Lower leg skin (tissue), 3 donors: ENCODE measurements around the gene LRRIQ4.

Experiments used
- POLR2A ChIP-seq, 2 donors: fragments of 450-650 bp; IDR thresholded peaks; one replicate each; pipeline ENCODE4 v1.6.1; 2016 to 2017; ENCODE audit warnings: antibody characterized with exemption in 2 of 2, mild to moderate bottlenecking in 1 of 2, moderate library complexity in 1 of 2
- TF ChIP-seq, protein P1 (sequence below), 3 donors: fragments of 450-650 bp; IDR thresholded peaks; one replicate each; pipeline ENCODE4 v1.5.1; 2016; ENCODE audit warnings: antibody characterized with exemption in 3 of 3, mild to moderate bottlenecking in 3 of 3, moderate library complexity in 2 of 3

DNA sequence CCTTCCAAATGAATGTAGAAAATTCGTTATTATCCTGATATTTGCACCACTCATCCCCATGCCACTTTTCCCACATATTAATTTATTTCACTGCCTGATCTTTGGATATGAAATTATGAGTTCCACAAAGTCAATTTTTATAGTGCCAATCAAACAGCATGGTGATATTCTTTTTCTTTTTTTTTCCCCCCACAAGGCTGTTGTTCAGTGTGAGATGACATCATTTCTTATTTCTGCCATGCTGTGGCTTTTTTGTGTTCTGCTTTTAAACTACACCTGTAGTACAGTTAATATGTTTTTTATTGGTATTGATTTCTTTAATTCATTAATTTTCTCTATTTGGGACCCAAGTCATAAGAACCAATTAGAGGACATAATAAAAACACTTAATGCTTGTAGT lies 24.9 kb upstream of the LRRIQ4 start:
- no peak for TF ChIP-seq POLR2A (IDR thresholded peaks at IDR 0.05)
- TF ChIP-seq, protein P1, sequence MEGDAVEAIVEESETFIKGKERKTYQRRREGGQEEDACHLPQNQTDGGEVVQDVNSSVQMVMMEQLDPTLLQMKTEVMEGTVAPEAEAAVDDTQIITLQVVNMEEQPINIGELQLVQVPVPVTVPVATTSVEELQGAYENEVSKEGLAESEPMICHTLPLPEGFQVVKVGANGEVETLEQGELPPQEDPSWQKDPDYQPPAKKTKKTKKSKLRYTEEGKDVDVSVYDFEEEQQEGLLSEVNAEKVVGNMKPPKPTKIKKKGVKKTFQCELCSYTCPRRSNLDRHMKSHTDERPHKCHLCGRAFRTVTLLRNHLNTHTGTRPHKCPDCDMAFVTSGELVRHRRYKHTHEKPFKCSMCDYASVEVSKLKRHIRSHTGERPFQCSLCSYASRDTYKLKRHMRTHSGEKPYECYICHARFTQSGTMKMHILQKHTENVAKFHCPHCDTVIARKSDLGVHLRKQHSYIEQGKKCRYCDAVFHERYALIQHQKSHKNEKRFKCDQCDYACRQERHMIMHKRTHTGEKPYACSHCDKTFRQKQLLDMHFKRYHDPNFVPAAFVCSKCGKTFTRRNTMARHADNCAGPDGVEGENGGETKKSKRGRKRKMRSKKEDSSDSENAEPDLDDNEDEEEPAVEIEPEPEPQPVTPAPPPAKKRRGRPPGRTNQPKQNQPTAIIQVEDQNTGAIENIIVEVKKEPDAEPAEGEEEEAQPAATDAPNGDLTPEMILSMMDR (IDR thresholded peaks at IDR 0.05), result no peak
